HEK293 (cell line): Measurements from ENCODE around the gene PERM1.

Experiments
- GLI4 ChIP-seq: fragments of 450-650 bp; formaldehyde crosslinking; IDR thresholded peaks from 2 replicates; pipeline ENCODE4 v1.5.1; 2016; ENCODE audit warnings: missing biosample characterization, missing genetic modification characterization
- KLF7 ChIP-seq: fragments of 450-650 bp; formaldehyde crosslinking; IDR thresholded peaks from 2 replicates; pipeline ENCODE4 v1.5.1; 2016; ENCODE audit warnings: missing biosample characterization, missing genetic modification characterization, borderline replicate concordance
- PRDM1 ChIP-seq: fragments of 450-650 bp; formaldehyde crosslinking; IDR thresholded peaks from 2 replicates; pipeline ENCODE4; 2016; ENCODE audit warnings: missing biosample characterization, missing genetic modification characterization
- SCRT2 ChIP-seq: fragments of 450-650 bp; formaldehyde crosslinking; IDR thresholded peaks from 2 replicates; pipeline ENCODE4 v1.5.1; 2016; ENCODE audit warnings: missing biosample characterization, missing genetic modification characterization
- SP2 ChIP-seq: fragments of 450-650 bp; formaldehyde crosslinking; IDR thresholded peaks from 2 replicates; pipeline ENCODE4 v1.5.1; 2016; ENCODE audit warnings: missing biosample characterization, missing genetic modification characterization
- SP7 ChIP-seq: fragments of 450-650 bp; formaldehyde crosslinking; IDR thresholded peaks from 2 replicates; pipeline ENCODE4 v1.5.1; 2016; ENCODE audit warnings: missing biosample characterization, missing genetic modification characterization
- ZBTB17 ChIP-seq: fragments of 450-650 bp; formaldehyde crosslinking; IDR thresholded peaks from 2 replicates; pipeline ENCODE4 v1.5.1; 2016; ENCODE audit warnings: missing biosample characterization, missing genetic modification characterization
- ZIC2 ChIP-seq: fragments of 450-650 bp; formaldehyde crosslinking; IDR thresholded peaks from 2 replicates; pipeline ENCODE4 v1.5.1; 2016; ENCODE audit warnings: missing biosample characterization, missing genetic modification characterization
- ZNF10 ChIP-seq: fragments of 450-650 bp; formaldehyde crosslinking; IDR thresholded peaks from 2 replicates; pipeline ENCODE4 v1.5.1; 2017; ENCODE audit warnings: missing biosample characterization, missing genetic modification characterization
- ZNF114 ChIP-seq: fragments of 450-650 bp; formaldehyde crosslinking; IDR thresholded peaks from 2 replicates; pipeline ENCODE4 v1.5.0; 2017; ENCODE audit warnings: missing biosample characterization, missing genetic modification characterization
- ZNF16 ChIP-seq: fragments of 450-650 bp; formaldehyde crosslinking; IDR thresholded peaks from 2 replicates; pipeline ENCODE4 v1.5.1; 2016; ENCODE audit warnings: low read depth, missing biosample characterization, missing genetic modification characterization
- ZNF174 ChIP-seq: fragments of 450-650 bp; formaldehyde crosslinking; IDR thresholded peaks from 2 replicates; pipeline ENCODE4 v1.5.0; 2017; ENCODE audit warnings: missing biosample characterization, mild to moderate bottlenecking, missing genetic modification characterization
- ZNF2 ChIP-seq: fragments of 450-650 bp; formaldehyde crosslinking; IDR thresholded peaks from 2 replicates; pipeline ENCODE4 v1.5.1; 2016; ENCODE audit warnings: missing biosample characterization, missing genetic modification characterization
- ZNF266 ChIP-seq: fragments of 450-650 bp; formaldehyde crosslinking; IDR thresholded peaks from 2 replicates; pipeline ENCODE4 v1.5.1; 2016; ENCODE audit warnings: missing biosample characterization, missing genetic modification characterization, low read depth
- ZNF423 ChIP-seq: fragments of 450-650 bp; formaldehyde crosslinking; IDR thresholded peaks from 2 replicates; pipeline ENCODE4 v1.5.1; 2016; ENCODE audit warnings: missing biosample characterization, missing genetic modification characterization
- ZNF558 ChIP-seq: fragments of 450-650 bp; formaldehyde crosslinking; IDR thresholded peaks from 2 replicates; pipeline ENCODE4 v1.5.1; 2016; ENCODE audit warnings: missing biosample characterization, missing genetic modification characterization
- ZNF585B ChIP-seq: fragments of 450-650 bp; formaldehyde crosslinking; IDR thresholded peaks from 2 replicates; pipeline ENCODE4 v1.5.1; 2016; ENCODE audit warnings: missing biosample characterization, missing genetic modification characterization
- ZNF610 ChIP-seq: fragments of 450-650 bp; formaldehyde crosslinking; IDR thresholded peaks from 2 replicates; pipeline ENCODE4 v1.5.1; 2016; ENCODE audit warnings: missing biosample characterization, missing genetic modification characterization, borderline replicate concordance
- ZNF629 ChIP-seq: fragments of 450-650 bp; formaldehyde crosslinking; IDR thresholded peaks from 2 replicates; pipeline ENCODE4 v1.5.1; 2017; ENCODE audit warnings: missing biosample characterization, missing genetic modification characterization
- ZSCAN23 ChIP-seq: fragments of 450-650 bp; formaldehyde crosslinking; IDR thresholded peaks from 2 replicates; pipeline ENCODE4 v1.5.1; 2016; ENCODE audit warnings: missing biosample characterization, missing genetic modification characterization
- TF ChIP-seq, protein P1 (sequence below): fragments of 450-650 bp; IDR thresholded peaks from 2 replicates; pipeline ENCODE4 v1.5.1; 2018; ENCODE audit warnings: missing biosample characterization, mild to moderate bottlenecking, missing genetic modification characterization
- TF ChIP-seq, protein P2 (sequence below): fragments of 450-650 bp; formaldehyde crosslinking; IDR thresholded peaks from 2 replicates; pipeline ENCODE4 v1.5.1; 2016; ENCODE audit warnings: missing biosample characterization, missing genetic modification characterization
- TF ChIP-seq, protein P3 (sequence below): fragments of 450-650 bp; formaldehyde crosslinking; optimal IDR thresholded peaks from 2 replicates; pipeline ENCODE3; 2016; ENCODE audit warnings: missing biosample characterization, mild to moderate bottlenecking, missing genetic modification characterization
- TF ChIP-seq, protein P4 (sequence below): fragments of 450-650 bp; formaldehyde crosslinking; IDR thresholded peaks from 2 replicates; pipeline ENCODE4 v1.5.1; 2016; ENCODE audit warnings: missing biosample characterization, missing genetic modification characterization
- TF ChIP-seq, protein P5 (sequence below): fragments of 450-650 bp; formaldehyde crosslinking; IDR thresholded peaks from 2 replicates; pipeline ENCODE4 v1.5.1; 2016; ENCODE audit warnings: missing biosample characterization, missing genetic modification characterization
- TF ChIP-seq, protein P6 (sequence below): fragments of 450-650 bp; formaldehyde crosslinking; IDR thresholded peaks from 2 replicates; pipeline ENCODE4 v1.5.1; 2016; ENCODE audit warnings: missing biosample characterization, missing genetic modification characterization
- TF ChIP-seq, protein P7 (sequence below): fragments of 450-650 bp; formaldehyde crosslinking; IDR thresholded peaks from 2 replicates; pipeline ENCODE4 v1.5.1; 2016; ENCODE audit warnings: missing biosample characterization, missing genetic modification characterization

The PERM1 gene

DNA sequence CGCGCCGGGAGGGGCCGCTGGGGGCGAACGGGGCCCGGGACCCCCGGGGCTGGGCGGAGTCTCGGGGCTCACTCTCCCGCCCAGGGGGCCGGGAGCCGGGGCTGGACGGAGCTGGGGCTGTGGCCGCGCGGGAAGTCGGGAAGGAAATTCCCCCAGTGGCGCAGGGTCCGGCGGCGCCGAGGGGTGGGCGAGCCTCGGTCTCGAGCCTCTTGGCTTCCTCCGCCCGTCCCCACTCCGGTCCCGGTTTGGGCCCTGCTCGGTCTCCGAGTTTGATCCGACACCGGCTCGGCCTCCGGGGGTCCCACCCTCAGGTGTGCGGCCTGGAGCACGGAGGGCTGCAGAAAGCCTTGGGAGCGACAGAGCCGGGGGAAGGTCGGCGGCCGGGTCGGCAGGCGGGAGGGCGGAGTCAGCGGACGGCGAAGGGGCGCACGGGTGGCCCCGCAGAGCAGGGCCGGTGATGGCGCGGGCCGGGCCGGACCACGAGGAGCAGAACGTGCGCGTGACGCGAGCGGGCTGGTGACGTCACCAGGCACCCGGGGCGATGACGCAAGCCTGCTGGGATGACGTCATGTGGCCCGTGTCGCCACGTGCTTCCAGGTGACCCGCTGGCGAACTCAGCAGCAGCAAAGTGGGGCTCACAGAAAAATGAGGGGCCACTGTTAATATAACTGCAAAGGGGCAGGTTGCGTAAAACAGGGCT, 18.6 kb upstream of the PERM1 start (continued):
- TF ChIP-seq ZNF114 (tag by site-specific recombination) (no peak), ZNF629 (peak; percentile 100), KLF7 (tag by site-specific recombination) (peak; percentile 24; the same call in 1 of the 2 replicates), ZIC2 (tag by site-specific recombination) (peak; percentile 96), ZNF266 (tag by site-specific recombination) (no peak), ZNF423 (tag by site-specific recombination) (no peak; the same call in 1 of the 2 replicates), GLI4 (tag by site-specific recombination) (no peak), ZNF585B (tag by site-specific recombination) (no peak; the same call in 1 of the 2 replicates), SCRT2 (tag by site-specific recombination) (no peak; the same call in none of the 2 replicates), ZNF558 (tag by site-specific recombination) (peak; percentile 40; the same call in 1 of the 2 replicates), ZNF10 (tag by site-specific recombination) (peak; percentile 85), ZNF16 (tag by site-specific recombination) (no peak), ZNF610 (tag by site-specific recombination) (peak; percentile 86), SP7 (tag by site-specific recombination) (peak; percentile 97), ZSCAN23 (tag by site-specific recombination) (no peak), ZNF174 (no peak), ZNF2 (tag by site-specific recombination) (peak; percentile 76), PRDM1 (peak; percentile 75), SP2 (peak; percentile 79), ZBTB17 (tag by site-specific recombination) (no peak; the same call in 1 of the 2 replicates)
- TF ChIP-seq, protein P1, sequence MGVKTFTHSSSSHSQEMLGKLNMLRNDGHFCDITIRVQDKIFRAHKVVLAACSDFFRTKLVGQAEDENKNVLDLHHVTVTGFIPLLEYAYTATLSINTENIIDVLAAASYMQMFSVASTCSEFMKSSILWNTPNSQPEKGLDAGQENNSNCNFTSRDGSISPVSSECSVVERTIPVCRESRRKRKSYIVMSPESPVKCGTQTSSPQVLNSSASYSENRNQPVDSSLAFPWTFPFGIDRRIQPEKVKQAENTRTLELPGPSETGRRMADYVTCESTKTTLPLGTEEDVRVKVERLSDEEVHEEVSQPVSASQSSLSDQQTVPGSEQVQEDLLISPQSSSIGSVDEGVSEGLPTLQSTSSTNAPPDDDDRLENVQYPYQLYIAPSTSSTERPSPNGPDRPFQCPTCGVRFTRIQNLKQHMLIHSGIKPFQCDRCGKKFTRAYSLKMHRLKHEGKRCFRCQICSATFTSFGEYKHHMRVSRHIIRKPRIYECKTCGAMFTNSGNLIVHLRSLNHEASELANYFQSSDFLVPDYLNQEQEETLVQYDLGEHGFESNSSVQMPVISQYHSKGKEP (tag by site-specific recombination), result peak; percentile 64; the same call in 1 of the 2 replicates
- TF ChIP-seq, protein P2, sequence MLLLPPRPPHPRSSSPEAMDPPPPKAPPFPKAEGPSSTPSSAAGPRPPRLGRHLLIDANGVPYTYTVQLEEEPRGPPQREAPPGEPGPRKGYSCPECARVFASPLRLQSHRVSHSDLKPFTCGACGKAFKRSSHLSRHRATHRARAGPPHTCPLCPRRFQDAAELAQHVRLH (tag by site-specific recombination), result peak; percentile 55; the same call in 1 of the 2 replicates
- TF ChIP-seq, protein P3, sequence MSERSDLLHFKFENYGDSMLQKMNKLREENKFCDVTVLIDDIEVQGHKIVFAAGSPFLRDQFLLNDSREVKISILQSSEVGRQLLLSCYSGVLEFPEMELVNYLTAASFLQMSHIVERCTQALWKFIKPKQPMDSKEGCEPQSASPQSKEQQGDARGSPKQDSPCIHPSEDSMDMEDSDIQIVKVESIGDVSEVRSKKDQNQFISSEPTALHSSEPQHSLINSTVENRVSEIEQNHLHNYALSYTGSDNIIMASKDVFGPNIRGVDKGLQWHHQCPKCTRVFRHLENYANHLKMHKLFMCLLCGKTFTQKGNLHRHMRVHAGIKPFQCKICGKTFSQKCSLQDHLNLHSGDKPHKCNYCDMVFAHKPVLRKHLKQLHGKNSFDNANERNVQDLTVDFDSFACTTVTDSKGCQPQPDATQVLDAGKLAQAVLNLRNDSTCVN, result peak; percentile 97
- TF ChIP-seq, protein P4, sequence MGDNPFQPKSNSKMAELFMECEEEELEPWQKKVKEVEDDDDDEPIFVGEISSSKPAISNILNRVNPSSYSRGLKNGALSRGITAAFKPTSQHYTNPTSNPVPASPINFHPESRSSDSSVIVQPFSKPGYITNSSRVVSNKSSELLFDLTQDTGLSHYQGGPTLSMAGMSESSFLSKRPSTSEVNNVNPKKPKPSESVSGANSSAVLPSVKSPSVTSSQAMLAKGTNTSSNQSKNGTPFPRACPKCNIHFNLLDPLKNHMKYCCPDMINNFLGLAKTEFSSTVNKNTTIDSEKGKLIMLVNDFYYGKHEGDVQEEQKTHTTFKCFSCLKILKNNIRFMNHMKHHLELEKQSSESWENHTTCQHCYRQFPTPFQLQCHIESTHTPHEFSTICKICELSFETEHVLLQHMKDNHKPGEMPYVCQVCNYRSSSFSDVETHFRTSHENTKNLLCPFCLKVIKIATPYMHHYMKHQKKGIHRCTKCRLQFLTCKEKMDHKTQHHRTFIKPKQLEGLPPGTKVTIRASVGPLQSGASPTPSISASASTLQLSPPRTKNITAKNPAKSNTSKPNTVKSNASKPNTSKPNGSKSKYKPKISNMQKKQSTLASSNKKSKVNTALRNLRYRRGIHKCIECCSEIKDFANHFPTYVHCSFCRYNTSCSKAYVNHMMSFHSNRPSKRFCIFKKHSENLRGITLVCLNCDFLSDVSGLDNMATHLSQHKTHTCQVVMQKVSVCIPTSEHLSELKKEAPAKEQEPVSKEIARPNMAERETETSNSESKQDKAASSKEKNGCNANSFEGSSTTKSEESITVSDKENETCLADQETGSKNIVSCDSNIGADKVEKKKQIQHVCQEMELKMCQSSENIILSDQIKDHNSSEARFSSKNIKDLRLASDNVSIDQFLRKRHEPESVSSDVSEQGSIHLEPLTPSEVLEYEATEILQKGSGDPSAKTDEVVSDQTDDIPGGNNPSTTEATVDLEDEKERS (tag by site-specific recombination), result no peak
- TF ChIP-seq, protein P5, sequence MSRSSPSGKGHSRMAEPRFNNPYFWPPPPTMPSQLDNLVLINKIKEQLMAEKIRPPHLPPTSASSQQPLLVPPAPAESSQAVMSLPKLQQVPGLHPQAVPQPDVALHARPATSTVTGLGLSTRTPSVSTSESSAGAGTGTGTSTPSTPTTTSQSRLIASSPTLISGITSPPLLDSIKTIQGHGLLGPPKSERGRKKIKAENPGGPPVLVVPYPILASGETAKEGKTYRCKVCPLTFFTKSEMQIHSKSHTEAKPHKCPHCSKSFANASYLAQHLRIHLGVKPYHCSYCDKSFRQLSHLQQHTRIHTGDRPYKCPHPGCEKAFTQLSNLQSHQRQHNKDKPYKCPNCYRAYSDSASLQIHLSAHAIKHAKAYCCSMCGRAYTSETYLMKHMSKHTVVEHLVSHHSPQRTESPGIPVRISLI, result no peak
- TF ChIP-seq, protein P6, sequence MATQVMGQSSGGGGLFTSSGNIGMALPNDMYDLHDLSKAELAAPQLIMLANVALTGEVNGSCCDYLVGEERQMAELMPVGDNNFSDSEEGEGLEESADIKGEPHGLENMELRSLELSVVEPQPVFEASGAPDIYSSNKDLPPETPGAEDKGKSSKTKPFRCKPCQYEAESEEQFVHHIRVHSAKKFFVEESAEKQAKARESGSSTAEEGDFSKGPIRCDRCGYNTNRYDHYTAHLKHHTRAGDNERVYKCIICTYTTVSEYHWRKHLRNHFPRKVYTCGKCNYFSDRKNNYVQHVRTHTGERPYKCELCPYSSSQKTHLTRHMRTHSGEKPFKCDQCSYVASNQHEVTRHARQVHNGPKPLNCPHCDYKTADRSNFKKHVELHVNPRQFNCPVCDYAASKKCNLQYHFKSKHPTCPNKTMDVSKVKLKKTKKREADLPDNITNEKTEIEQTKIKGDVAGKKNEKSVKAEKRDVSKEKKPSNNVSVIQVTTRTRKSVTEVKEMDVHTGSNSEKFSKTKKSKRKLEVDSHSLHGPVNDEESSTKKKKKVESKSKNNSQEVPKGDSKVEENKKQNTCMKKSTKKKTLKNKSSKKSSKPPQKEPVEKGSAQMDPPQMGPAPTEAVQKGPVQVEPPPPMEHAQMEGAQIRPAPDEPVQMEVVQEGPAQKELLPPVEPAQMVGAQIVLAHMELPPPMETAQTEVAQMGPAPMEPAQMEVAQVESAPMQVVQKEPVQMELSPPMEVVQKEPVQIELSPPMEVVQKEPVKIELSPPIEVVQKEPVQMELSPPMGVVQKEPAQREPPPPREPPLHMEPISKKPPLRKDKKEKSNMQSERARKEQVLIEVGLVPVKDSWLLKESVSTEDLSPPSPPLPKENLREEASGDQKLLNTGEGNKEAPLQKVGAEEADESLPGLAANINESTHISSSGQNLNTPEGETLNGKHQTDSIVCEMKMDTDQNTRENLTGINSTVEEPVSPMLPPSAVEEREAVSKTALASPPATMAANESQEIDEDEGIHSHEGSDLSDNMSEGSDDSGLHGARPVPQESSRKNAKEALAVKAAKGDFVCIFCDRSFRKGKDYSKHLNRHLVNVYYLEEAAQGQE (tag by site-specific recombination), result peak; percentile 52; the same call in 1 of the 2 replicates
- TF ChIP-seq, protein P7, sequence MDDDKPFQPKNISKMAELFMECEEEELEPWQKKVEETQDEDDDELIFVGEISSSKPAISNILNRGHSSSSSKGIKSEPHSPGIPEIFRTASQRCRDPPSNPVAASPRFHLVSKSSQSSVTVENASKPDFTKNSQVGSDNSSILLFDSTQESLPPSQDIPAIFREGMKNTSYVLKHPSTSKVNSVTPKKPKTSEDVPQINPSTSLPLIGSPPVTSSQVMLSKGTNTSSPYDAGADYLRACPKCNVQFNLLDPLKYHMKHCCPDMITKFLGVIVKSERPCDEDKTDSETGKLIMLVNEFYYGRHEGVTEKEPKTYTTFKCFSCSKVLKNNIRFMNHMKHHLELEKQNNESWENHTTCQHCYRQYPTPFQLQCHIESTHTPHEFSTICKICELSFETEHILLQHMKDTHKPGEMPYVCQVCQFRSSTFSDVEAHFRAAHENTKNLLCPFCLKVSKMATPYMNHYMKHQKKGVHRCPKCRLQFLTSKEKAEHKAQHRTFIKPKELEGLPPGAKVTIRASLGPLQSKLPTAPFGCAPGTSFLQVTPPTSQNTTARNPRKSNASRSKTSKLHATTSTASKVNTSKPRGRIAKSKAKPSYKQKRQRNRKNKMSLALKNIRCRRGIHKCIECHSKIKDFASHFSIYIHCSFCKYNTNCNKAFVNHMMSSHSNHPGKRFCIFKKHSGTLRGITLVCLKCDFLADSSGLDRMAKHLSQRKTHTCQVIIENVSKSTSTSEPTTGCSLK, result no peak
